ENCODE data around the gene KCNG2. TPM values are rescaled to one million over a fixed set of nuclear protein-coding genes. Genes with fewer than 3 reads are reported as not detected.

KCNG2 gene
- total and polyA plus RNA-seq, 10 of the 15 experiments (the other 5 are each of a cell fraction or from before 2014, with no cell fraction given) = 0.20 to 0.23 TPM; not detected in 8

- ChIA-PET CTCF (no interaction called here), POLR2A (no interaction called here), RAD21 (ENCODE audit: unreplicated experiment) (no interaction called here), SMC1A (ENCODE audit: uncharacterized antibody, unreplicated experiment) (interaction anchor here (0.8 kb wide), 1 partner anchor 13 kb away, joined by 3 read pairs; no protein-coding TSS in a partner anchor)
- in situ Hi-C loops (cut with MboI) = no loop called here
- no peak overlapping the region for H3K4me3 ChIP-seq
- no peak overlapping the region for H3K4me2 ChIP-seq (ENCODE audit: control insufficient read depth, insufficient read depth)
- H4K20me1 ChIP-seq (ENCODE audit: control insufficient read depth, insufficient read depth) = no peaks in the 10 kb centered on the region
- no TSS peak for BruUV-seq (replicated peaks)
- 98% methylated on average over 2 of the region's 2 CpGs for whole genome bisulfite sequencing (ENCODE audit: insufficient coverage, insufficient replicate concordance, low lambda C conversion rate, missing lambda C conversion rate)
- ATAC-seq (no peak), DNase-seq (ENCODE audit: low read depth, low spot score) (no peak), FAIRE-seq (no peak)
- H3K4me1 ChIP-seq (ENCODE audit: control insufficient read depth, insufficient read depth, low read length) = no peaks in the 10 kb centered on the region
- H3K9ac ChIP-seq (ENCODE audit: control insufficient read depth, insufficient read depth, low read length) = no peak overlapping the region
- peaks cover 3% of the 10 kb centered on the region for H3K79me2 ChIP-seq (ENCODE audit: control insufficient read depth, insufficient read depth, low read length)
- H2AFZ ChIP-seq (ENCODE audit: control insufficient read depth, low read depth, low read length) = no peak overlapping the region
- no peaks in the 10 kb centered on the region for H3K27me3 ChIP-seq (replicated peaks in 1 of 2; ENCODE audit: control insufficient read depth in 2 of 2, insufficient read depth in 2 of 2, low read length in 1 of 2)
- peaks cover 10 to 12% of the 10 kb centered on the region in 2 experiments for H3K36me3 ChIP-seq (ENCODE audit: control insufficient read depth in 2 of 2, insufficient read depth in 2 of 2, low read length in 1 of 2)
- H3K27ac ChIP-seq (ENCODE audit: control insufficient read depth, insufficient read depth) = no peak overlapping the region
- H3K9me3 ChIP-seq (replicated peaks; ENCODE audit: control insufficient read depth, insufficient read depth, low read length) = peaks cover 26% of the 10 kb centered on the region
- intact Hi-C loops (cut with micrococcal nuclease; ENCODE audit: unreplicated experiment) = no loop called here
- TF ChIP-seq BACH1 (IDR thresholded peaks at IDR 0.05; ENCODE audit: borderline replicate concordance) (no peak), ZNF274 (IDR thresholded peaks at IDR 0.05; ENCODE audit: insufficient read depth, insufficient read length) (no peak), MTA2 (IDR thresholded peaks at IDR 0.05; ENCODE audit: low read depth) (no peak), BMI1 (IDR thresholded peaks at IDR 0.05; ENCODE audit: borderline replicate concordance) (no peak), ZZZ3 (IDR thresholded peaks at IDR 0.05; ENCODE audit: control insufficient read depth, insufficient read length, low read depth) (no peak), CEBPB (IDR thresholded peaks at IDR 0.05; ENCODE audit: borderline replicate concordance in 1 of 2, low read depth in 2 of 2, low read length in 2 of 2) (no peak), RCOR1 (conservative IDR thresholded peaks at IDR 0.05; ENCODE audit: low read depth, low read length) (no peak), SP1 (IDR thresholded peaks at IDR 0.05; ENCODE audit: low read depth, low read length) (no peak), MTA3 (IDR thresholded peaks at IDR 0.05; ENCODE audit: borderline replicate concordance, low read length) (no peak), NR2F1 (conservative IDR thresholded peaks at IDR 0.05) (no peak)
- TF ChIP-seq, protein P1, sequence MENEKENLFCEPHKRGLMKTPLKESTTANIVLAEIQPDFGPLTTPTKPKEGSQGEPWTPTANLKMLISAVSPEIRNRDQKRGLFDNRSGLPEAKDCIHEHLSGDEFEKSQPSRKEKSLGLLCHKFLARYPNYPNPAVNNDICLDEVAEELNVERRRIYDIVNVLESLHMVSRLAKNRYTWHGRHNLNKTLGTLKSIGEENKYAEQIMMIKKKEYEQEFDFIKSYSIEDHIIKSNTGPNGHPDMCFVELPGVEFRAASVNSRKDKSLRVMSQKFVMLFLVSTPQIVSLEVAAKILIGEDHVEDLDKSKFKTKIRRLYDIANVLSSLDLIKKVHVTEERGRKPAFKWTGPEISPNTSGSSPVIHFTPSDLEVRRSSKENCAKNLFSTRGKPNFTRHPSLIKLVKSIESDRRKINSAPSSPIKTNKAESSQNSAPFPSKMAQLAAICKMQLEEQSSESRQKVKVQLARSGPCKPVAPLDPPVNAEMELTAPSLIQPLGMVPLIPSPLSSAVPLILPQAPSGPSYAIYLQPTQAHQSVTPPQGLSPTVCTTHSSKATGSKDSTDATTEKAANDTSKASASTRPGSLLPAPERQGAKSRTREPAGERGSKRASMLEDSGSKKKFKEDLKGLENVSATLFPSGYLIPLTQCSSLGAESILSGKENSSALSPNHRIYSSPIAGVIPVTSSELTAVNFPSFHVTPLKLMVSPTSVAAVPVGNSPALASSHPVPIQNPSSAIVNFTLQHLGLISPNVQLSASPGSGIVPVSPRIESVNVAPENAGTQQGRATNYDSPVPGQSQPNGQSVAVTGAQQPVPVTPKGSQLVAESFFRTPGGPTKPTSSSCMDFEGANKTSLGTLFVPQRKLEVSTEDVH (IDR thresholded peaks at IDR 0.05; ENCODE audit: low read depth, partially characterized antibody) = no peak
- TF ChIP-seq, protein P2, sequence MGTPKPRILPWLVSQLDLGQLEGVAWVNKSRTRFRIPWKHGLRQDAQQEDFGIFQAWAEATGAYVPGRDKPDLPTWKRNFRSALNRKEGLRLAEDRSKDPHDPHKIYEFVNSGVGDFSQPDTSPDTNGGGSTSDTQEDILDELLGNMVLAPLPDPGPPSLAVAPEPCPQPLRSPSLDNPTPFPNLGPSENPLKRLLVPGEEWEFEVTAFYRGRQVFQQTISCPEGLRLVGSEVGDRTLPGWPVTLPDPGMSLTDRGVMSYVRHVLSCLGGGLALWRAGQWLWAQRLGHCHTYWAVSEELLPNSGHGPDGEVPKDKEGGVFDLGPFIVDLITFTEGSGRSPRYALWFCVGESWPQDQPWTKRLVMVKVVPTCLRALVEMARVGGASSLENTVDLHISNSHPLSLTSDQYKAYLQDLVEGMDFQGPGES (IDR thresholded peaks at IDR 0.05) = no peak
Measured at GRCh38 chr18:79931475-79931874, 133.7 kb downstream of the KCNG2 start.

All from GM12878 (cell line).